ENCODE data around the gene TSPAN19.

DNA sequence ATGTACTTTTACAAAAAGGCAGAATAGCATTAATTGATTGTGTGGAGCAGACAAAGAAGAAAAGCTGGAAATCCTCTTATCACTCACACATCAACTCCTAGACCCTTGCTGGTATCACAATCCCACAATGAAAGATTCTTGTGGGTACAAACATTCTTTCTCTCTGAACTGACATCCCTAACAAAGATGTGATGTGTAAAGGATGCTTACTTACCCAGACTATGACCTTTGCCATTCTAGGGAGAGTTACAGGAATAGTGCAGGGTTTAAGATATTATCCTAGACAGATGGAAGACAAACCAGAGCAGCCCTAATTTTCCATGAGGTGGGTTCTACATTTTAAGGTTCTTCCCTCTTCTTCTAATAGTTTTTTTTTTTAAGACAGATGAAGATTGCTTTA lies 63.1 kb downstream of the TSPAN19 start:
- TF ChIP-seq, protein P1, sequence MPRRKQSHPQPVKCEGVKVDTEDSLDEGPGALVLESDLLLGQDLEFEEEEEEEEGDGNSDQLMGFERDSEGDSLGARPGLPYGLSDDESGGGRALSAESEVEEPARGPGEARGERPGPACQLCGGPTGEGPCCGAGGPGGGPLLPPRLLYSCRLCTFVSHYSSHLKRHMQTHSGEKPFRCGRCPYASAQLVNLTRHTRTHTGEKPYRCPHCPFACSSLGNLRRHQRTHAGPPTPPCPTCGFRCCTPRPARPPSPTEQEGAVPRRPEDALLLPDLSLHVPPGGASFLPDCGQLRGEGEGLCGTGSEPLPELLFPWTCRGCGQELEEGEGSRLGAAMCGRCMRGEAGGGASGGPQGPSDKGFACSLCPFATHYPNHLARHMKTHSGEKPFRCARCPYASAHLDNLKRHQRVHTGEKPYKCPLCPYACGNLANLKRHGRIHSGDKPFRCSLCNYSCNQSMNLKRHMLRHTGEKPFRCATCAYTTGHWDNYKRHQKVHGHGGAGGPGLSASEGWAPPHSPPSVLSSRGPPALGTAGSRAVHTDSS (tag by site-specific recombination; IDR thresholded peaks at IDR 0.05) = no peak
- TF ChIP-seq ZNF701 (tag by site-specific recombination; IDR thresholded peaks at IDR 0.05) (no peak), CTCF (tag by site-specific recombination; IDR thresholded peaks at IDR 0.05) (no peak), SP3 (tag by site-specific recombination; IDR thresholded peaks at IDR 0.05) (no peak), ZNF76 (tag by site-specific recombination; IDR thresholded peaks at IDR 0.05; ENCODE audit: borderline replicate concordance, low read depth) (no peak), ZBTB7A (tag by site-specific recombination; IDR thresholded peaks at IDR 0.05; ENCODE audit: low read depth) (no peak), PRDM1 (tag by site-specific recombination; IDR thresholded peaks at IDR 0.05) (no peak), ZNF843 (tag by site-specific recombination; IDR thresholded peaks at IDR 0.05) (no peak), ZNF530 (tag by site-specific recombination; IDR thresholded peaks at IDR 0.05; ENCODE audit: low read depth) (no peak), ZNF639 (tag by site-specific recombination; IDR thresholded peaks at IDR 0.05) (no peak), ZNF280C (tag by site-specific recombination; IDR thresholded peaks at IDR 0.05) (no peak), ZNF302 (tag by site-specific recombination; IDR thresholded peaks at IDR 0.05; ENCODE audit: low read depth) (no peak), BCL11A (tag by site-specific recombination; IDR thresholded peaks at IDR 0.05; ENCODE audit: low read depth) (no peak)
- TF ChIP-seq, protein P2, sequence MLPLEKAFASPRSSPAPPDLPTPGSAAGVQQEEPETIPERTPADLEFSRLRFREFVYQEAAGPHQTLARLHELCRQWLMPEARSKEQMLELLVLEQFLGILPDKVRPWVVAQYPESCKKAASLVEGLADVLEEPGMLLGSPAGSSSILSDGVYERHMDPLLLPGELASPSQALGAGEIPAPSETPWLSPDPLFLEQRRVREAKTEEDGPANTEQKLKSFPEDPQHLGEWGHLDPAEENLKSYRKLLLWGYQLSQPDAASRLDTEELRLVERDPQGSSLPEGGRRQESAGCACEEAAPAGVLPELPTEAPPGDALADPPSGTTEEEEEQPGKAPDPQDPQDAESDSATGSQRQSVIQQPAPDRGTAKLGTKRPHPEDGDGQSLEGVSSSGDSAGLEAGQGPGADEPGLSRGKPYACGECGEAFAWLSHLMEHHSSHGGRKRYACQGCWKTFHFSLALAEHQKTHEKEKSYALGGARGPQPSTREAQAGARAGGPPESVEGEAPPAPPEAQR (tag by site-specific recombination; IDR thresholded peaks at IDR 0.05) = no peak
